CD4-positive, alpha-beta T cell treated with Interleukin-15 for 4 hours (primary cell): ENCODE measurements around the gene WDCP.
"Not testable (repeated sequence)": the region's sequence is repeated elsewhere in the genome, so short reads cannot be mapped to it uniquely, and the experiment has no call there.

Experiments
- DNase-seq: peaks from one replicate; pipeline ENCODE4 v3.0.0-alpha.2; 2020; ENCODE audit warnings: low spot score

The WDCP gene

DNA sequence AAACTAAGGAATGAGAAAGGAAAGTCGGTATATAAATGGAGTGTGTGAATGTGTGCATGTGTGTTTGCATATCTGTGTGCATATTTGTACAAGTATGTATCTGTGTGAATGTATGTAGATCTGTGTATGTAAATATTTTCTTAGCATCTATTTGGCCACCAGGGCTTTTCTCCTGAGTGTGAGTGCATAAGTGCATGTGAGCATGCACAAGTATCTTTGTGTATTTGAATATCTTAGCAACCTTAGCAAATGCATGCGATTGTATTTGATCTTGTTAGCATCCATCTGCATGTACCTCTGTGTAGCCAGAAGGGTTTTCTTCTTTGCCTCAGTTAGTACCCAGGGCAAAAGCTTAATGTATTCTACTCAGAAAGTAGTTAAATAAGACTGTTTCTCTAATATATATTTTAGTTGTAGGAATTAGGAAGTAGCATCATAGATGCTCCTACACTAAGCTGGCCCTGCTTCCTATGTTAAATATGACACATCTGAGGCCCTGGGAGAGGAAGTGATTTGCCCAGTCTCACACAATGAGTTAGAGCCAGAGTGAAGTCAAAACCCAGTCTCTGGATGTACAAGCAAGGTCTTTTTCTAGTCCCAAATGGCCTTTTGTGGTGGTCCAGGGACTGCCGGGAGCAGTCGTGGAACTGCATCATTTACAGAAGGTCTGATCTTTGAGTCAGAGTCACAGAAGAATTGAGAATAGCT, 11.5 kb upstream of the WDCP start:
- no peak for DNase-seq

DNA sequence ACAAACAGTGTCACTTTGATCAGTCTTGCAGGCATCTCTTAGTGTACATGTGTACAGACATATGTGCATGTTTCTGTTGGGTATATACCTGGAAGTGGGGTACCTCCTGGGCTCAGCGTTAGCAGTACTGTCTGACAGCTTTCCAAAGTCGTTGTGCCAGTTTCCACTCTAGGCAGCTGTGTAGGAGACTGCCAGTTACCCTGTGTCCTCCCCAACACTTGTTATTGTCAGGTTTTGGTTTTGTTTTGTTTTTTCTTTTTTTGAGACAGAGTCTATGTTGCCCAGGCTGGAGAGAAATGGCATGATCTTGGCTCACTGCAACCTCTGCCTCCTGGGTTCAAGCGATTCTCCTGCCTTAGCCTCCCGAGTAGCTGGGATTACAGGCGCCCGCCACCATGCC, 8.6 kb upstream of the WDCP start:
- no peak for DNase-seq

DNA sequence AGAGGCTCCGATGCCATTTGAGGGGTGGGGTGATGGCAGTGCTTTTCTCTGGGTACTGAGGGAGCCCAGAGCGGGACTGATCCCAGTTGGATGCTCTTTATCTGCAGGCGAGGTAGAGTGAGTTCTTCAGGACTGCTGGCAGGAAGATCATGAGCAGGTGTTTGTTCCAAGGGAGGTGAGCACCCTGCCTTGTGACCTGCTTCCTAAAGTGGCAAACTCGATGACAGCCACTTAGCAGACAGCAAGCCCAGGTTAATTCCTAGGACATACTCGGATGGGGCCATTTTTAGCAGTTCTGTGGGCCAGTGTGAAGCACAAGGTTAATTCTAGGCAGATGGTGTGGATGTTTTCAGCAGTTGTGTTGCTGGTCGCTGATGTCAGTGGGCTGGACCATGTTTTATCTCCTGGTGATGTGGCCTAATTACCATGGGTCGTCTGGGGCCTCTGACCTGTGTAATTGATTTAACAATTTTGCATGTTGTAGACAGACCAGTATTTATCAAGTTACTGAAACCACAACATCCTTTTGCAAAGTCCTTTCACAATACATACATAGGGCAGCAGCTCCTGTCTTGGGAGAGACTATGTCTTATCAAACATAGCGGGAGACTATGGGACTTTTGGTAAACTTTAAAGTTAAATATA, 7.3 kb upstream of the WDCP start:
- no peak for DNase-seq

DNA sequence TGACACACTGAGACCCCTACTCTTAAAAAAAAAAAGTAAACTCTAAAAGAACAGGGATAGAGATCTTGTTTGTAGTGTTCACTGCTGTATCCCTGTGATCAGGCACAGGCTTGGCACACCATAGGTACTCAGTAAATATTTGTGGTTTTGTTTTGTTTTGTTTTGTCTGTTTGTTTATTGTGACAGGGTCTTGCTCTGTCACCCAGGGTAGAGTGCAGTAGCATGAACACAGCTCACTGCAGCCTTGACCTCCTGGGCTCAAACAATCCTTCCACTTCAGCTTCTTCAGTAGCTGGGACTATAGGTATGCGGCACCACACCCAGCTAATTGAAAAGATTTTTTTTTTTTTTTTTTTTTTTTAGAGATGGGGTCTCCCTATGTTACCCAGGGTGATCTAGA, 5.8 kb upstream of the WDCP start:
- DNase-seq = no peak

DNA sequence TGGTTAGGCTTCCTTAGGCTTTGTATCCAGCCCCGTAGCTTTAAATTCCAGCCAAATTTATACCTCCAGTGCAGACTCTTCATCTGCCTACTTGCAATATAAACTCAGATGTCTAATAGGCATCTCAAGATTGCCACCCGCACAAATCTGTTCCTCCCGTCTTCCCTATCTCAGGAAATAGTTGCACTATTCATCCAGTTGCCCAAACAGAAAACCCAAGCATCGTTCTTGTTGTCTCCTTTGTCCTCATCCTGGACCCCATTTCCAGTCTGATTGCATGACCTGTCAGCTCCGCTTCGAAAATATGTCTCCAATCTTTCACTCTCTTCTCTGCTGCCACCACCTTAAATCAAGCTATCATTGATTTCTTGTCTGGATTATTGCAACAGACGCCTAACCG, 4.6 kb upstream of the WDCP start:
- DNase-seq = no peak

DNA sequence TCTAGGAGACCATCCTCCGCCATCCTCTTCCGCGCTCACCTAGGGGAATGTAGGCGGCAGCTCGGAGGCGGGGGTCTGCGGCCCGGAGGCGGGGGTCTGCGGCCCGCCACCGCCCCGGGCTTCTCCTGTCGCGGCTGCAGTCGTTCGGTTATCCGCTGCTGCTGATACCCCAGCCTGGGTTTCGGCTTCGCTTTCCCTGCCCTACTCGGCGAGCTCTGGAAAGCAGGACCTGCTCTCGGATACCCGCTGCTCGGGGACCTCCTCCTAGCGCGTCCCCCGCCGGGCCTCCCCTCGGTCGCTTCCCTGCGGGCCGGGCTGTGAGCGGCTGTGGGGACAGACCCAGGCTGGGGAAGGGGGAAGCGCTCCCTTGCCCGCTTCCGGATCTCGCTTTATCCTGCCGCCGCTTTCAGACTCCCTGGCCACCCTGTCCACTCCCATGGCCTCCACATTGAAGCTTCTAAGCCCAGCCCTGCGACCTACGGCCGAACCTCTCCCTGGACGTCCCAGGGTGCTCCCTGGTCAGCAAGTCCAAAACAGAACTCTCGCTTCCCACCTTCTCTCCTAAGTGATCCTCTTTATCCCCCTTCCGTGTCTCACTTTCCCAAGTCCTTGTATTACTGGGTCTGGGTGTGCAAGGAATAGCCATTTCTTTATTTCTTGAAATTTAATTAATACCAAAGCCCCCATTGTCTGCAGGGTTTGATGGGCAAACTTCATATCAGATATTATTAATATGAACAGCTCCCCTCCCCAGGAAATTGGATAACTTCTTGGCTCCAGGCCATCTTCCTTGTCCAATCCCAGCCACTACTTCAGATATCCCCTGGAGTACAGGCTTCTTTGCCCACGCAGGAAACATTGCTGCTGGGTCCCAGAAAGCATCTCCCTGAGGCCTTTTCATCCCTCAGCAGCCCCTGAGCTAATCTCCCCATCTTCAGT, 3.1 kb upstream of the WDCP start:
- no peak for DNase-seq

DNA sequence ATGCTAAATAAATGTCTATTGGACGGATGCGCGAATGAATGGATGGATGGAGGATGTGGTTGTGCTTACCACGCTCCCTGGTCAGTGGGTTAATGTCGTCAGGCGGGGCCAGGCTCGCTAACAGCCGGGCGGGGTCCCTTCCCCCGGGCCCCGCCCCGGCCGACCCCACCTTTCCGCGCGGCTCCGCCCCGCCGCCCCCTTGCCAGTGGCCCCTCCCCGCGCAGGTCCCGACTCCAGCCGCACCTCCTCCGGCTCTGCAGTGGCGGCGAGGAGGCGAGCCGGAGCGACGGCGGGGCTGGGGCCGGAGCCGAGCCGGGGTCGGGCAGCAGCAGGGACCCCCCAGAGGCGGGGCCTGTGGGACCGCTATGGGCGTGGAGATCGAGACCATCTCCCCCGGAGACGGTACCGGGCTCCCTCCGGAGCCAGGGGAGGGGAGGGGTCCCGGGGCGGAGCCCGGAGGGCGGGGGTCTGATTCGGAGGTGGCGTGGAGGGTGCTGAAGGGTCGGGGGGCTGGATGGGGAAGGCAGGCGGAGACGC, 2.4 kb upstream of the WDCP start, which contains the start of gene FKBP1B:
FKBP1B (plus strand) TSS at position 257 of the 537 bp plus-strand sequence; CDS start at position 366, 109 bp downstream.
- DNase-seq = peak; percentile 46

DNA sequence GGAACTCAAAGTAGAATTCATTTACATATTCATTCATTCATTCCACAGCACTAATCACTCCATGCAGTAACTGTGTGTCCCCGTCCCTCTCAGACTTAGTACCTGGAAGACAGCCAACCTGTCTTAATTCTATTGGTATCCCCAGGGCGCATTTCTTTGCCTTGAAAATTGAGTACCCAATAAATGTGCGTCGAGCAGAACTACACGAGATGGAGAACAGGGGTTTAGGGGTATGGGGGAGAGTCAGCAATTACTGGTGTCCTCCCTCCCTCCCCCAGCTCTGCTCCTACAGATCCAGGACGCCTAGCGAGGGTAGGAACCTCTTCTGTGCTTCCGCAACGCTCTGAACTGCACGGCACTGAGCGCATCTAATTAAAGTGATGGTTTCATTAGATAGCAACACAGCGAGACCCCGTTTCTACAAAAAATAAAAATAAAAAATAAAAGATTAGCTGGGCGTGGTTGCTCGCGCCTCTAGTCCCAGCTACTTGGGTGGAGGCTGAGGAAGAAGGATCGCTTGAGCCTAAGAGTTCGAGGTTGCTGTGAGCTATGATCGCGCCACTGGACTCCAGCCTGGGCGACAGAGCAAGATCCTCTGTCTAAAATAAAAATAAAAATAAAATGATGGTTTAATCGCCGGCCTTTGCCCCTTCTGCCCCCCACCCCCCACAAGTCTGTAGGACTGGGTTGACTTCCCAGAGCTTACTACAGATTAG, 1.7 kb upstream of the WDCP start:
- no peak for DNase-seq

DNA sequence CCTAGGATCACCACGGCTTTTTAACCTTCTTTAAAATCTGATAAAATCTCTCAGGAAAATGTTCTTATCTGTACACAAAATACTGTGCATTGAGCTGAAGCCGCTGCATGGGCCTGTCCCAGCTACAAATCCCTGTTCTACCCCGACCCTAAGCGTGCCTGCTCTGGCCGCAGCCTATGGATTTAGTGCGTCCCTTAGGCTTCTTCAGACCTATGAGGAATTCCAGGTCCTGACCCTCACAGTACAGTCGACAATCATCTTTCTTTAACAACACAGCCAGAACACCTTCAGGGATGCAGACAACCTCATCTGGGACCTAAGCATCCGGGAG, 477 bp upstream of the WDCP start:
- no peak for DNase-seq

DNA sequence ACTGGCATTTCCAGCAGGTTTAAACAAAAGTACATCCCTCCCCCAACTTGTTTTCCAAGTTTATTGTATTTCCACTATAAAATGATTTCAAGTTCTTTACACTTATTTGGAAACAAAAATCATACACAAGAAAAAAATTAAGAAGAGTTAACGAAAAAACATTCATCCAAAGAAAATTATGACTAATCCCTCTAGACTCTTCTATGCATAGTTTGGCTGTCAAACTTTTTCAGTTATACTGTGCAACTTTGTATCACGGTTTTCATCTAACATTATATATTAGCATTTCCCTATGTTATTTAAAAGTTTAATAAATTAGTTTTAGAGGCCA, 627 bp downstream of the WDCP start:
- DNase-seq = no peak

DNA sequence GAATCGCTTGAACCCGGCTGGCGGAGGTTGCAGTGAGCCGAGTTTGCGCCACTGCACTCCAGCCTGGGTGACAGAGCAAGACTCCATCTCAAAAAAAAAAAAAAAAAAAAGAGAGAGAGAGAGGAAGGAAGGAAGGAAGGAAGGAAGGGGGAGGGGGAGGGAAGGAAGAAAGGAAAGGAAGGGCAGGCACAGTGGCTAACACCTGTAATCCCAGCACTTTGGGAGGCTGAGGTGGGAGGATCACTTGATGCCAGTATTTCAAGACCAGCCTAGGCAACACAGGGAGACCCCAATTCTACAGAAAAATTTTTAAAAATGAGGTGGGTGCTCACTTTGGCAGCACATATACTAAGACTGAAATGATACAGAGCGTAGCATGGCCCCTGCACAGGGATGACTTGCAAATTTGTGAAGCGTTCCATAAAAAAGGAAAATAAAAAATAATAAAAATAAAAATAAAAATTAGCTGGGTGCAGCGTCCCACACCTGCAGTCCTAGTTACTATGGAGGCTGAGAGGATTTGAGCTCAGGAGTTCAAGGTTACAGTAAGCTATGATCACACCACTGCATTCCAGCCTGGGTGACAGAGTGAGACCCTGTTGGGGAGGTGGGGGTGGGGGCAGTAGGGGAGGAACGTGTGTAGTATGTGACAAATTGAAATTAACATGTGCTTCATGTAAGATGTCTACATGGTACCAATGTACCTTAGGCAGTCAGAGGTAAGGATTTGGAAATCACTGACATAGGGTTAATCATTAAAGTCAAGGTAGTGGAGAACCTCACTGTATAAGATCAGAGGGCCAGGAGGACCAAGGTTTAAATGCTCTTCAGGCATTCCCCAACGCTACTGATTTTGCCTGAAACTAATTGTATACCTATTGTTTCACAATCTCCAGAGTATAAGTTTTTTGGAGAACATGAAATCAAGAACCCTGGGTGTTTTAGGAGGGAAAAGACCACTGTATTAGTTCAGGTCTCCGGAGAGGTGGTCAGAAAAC, 1.4 kb downstream of the WDCP start:
- DNase-seq = no peak

DNA sequence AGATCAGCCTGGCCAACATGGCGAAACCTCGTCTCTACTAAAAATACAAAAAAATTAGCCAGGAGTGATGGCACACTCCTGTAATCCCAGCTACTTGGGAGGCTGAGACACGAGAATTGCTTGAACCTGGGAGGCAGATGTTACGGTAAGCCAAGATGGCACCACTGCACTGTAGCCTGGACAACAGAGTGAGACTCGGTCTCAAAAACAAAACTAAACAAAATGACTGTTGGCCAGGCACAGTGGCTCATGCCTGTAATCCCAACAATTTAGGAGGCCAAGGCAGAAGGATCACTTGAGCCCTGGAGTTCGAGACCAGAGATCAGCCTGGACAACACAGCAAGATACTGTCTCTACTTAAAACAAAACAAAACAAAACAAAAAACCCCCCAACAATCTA, 4.1 kb downstream of the WDCP start:
- DNase-seq = not testable (repeated sequence)

DNA sequence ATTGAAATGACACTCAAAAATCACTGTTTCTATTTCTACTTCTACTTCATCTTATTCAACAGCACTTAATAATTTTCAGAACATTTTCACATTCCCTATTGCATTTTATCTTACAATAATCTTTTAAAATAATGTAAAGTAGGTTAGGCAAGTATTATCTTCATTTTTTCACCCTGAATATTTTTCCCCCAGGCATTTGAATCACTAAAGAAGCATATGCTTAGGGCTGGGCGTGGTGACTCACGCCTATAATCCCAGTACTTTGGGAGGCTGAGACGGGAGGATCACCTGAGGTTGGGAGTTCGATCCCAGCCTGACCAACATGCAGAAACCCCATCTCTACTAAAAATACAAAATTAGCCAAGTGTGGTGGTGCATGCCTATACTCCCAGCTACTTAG, 6.7 kb downstream of the WDCP start:
- DNase-seq = no peak

DNA sequence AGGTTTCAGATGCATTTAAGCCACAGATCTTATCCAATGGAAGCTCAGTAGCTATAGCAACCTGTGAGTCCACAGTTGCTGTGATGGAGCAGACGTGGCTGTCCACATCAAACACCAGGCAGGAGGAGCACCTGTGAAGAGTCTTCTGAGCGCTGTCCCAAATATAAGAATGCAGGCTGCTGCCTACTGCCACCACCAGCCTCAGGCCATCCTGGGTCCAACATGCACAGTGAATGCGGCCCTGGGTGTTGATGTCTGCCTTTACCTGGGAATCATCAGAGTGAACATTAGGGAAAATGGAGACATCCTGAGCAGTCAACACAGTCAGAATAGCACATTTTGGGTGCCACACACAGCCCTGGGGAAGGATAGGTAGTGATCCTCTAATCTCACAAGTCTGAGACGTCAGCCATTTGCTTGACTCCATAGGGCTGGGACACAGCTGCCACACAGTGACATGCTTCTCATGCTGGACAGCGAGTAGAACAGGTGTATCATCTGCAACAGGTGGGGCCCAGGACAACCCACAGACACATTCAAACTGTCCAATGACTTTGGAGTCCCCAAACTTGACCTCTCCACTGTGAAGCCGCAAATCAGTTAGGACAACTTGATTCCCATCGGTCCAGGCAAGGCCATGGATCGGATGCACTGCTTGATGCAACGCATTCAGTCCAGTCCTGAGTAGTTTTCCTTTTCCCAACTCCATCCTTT, 8.2 kb downstream of the WDCP start:
- no peak for DNase-seq

DNA sequence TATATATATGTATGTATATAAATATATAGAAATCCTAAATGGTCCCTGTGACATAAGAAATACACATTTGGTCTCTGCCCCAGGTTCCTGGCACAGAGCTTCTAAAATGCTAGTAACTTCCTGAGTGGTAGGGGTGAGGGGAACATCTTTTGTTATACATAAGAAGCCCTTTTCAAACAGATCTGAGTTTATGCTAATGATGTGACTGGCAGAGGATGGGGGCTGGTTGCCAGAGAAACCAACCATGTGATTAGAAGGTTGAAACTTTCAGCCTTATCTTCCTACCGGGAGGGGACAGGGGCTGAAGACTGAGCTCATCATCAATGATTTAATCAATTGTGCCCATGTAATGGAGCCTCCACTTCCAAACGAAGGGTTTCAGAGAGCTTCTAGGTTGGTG, 21.0 kb downstream of the WDCP start:
- DNase-seq = no peak

DNA sequence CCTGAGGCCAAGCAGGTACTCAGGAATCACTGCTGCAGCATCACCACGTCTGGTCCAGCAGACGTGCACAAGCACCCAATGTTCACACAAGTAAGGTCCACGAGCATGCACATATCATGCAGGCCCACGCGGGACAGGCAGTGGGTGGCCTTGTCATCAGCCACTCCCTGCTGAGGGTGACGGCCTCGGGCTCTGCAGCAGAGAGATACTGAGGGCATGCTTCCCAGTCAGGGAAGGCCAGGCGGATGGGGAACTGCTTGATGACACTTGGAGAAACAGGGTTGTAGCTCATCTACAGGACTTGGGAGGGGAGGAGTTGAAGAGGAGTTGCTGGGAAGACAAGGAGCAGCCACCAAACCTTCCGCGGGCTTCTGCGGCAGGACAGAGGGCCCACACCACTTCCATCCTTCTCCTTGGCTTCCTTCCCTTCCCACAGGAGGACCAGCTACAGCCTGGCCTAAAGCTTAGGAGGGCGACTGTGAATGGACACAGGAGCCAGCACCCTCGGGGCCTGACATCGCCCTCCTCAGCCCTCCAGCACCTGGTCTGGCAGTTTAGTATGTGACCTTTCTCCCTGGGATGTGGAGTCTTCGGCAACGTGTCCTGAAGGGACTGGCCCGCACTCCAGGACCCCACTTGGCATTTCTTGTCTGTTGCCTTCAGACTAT, 22.1 kb downstream of the WDCP start:
- DNase-seq = no peak

DNA sequence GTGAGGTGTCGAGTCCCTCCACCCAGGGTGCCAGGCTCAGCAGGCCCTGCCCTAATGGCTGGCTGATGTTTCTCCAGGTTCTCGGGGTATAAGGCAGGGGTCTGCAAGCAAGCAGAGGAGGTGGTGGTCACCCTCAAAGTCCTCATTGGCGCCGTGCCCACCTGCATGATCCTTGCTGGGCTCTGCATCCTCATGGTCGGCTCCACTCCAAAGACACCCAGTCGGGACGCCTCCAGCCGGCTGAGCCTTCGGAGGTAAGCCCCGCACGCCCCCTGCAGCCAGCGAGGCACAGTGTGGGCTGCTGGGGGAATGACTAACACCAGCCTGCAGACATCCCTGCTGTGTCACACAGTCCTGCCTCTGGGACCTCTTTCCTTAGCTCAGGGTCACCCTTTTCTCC, 23.2 kb downstream of the WDCP start:
- DNase-seq = no peak

DNA sequence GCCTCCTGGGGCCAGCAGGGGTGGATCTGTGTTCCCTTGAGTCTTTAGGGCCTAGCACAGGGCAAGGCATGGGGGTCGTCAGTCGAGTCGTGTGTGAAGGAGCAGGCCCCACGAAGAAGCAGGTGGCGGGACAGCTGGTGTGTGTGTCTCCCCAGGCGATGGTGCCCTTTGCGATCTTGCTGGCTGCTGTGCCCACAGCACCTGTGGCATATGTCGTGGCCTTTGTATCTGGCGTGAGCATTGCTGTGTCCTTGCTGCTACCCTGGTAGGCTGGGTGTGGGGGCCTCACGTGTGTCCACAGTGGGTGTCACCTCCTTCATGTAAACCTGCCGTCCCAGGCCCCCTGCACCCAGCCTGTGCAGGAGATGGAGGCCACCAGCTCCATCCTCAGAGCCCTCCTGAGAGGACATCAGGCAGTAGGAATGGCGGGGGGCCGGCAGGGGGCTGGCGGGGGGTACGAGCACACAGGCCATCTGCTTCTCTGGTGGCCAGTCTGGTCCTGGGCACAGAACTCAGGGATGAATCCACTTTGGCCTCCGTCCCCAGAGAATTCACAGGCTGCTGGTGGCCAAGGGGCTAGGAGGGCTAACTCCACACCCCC, 24.1 kb downstream of the WDCP start:
- DNase-seq = no peak

DNA sequence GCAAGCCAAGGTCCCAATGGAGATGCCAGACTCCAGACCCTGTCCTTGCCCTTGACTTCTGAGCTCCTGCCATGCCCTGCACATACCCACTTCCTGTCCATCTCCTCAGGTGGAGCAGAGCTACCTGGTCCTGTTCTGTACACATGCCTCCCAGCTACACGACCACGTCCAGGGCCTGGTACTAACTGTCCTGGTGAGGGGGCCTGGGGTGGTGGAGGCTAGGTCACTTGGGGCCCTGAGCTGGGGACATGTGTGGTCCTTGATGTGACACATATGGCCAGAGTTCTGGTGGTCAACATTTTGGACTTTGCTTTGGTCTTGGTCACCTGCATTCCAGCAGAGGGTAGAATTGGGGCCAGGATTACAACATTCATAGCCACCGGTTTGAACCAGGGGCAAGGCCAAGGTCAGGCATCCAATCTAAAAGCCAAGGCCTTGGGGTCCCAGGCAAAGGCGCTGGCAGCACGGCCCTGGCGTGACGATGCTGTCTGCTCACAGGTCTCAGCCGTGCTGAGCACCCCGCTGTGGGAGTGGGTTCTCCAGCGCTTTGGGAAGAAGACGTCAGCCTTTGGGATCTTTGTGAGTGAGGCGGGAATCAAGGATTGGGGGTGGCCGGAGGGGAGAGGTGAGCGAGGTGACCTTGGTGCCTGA, 24.7 kb downstream of the WDCP start:
- no peak for DNase-seq
